HepG2 (cell line): Measurements from ENCODE around the gene LSM14B. TPM values are rescaled to one million over a fixed set of nuclear protein-coding genes. Genes with fewer than 3 reads are reported as not detected.

Experiments used
- AHR ChIP-seq: IDR thresholded peaks from 2 replicates; pipeline ENCODE4 v1.6.1; 2018; ENCODE audit warnings: missing genetic modification reagents, missing compliant biosample characterization
- ATF7 ChIP-seq, 2 experiments: fragments of 450-650 bp in 1 of 2; sonication (generic) in 1 of 2; formaldehyde crosslinking in 1 of 2; IDR thresholded peaks; 2 replicates each; pipeline versions ENCODE4 v1.4.0 to v1.6.1; 2016 to 2020; ENCODE audit warnings: antibody characterized with exemption in 1 of 2, mild to moderate bottlenecking in 1 of 2, missing genetic modification reagents in 1 of 2
- DNMT3B ChIP-seq: conservative IDR thresholded peaks from 2 replicates; pipeline ENCODE4 v1.6.1; 2016; ENCODE audit warnings: missing biosample characterization, control low read depth
- EZH2 ChIP-seq: conservative IDR thresholded peaks from 2 replicates; pipeline ENCODE4 v1.6.1; 2012; ENCODE audit warnings: mild to moderate bottlenecking, low read depth, low read length, moderate library complexity
- ISL2 ChIP-seq: sonication (generic); formaldehyde crosslinking; IDR thresholded peaks from 2 replicates; pipeline ENCODE4 v1.5.0; 2020; ENCODE audit warnings: missing genetic modification reagents
- ISX ChIP-seq: sonication (generic); formaldehyde crosslinking; conservative IDR thresholded peaks from 2 replicates; pipeline ENCODE4 v1.5.0; 2020; ENCODE audit warnings: missing genetic modification reagents
- NFIB ChIP-seq: sonication (generic); formaldehyde crosslinking; IDR thresholded peaks from 2 replicates; pipeline ENCODE4 v1.9.0; 2021; ENCODE audit warnings: missing genetic modification reagents, mild to moderate bottlenecking, borderline replicate concordance
- RFX1 ChIP-seq: fragments of 450-650 bp; IDR thresholded peaks from 2 replicates; pipeline ENCODE4 v1.6.1; 2017
- SMYD3 ChIP-seq: sonication (generic); formaldehyde crosslinking; IDR thresholded peaks from 2 replicates; pipeline ENCODE4 v1.8.1; 2023; ENCODE audit warnings: mild to moderate bottlenecking, missing genetic modification reagents
- SP2 ChIP-seq: sonication (generic); formaldehyde crosslinking; IDR thresholded peaks from 2 replicates; pipeline ENCODE4 v1.5.1; 2020; ENCODE audit warnings: mild to moderate bottlenecking, missing genetic modification reagents
- ZBTB10 ChIP-seq: sonication (generic); formaldehyde crosslinking; IDR thresholded peaks from 2 replicates; pipeline ENCODE4 v1.4.0; 2020; ENCODE audit warnings: missing genetic modification reagents, borderline replicate concordance
- ZFP37 ChIP-seq: sonication (generic); formaldehyde crosslinking; IDR thresholded peaks from 2 replicates; pipeline ENCODE4 v1.4.0; 2020; ENCODE audit warnings: missing genetic modification reagents, borderline replicate concordance
- ZMYM4 ChIP-seq: sonication (generic); formaldehyde crosslinking; IDR thresholded peaks from 2 replicates; pipeline ENCODE4 v1.8.1; 2023; ENCODE audit warnings: mild to moderate bottlenecking, missing genetic modification reagents
- ZNF501 ChIP-seq: sonication (generic); formaldehyde crosslinking; IDR thresholded peaks from 2 replicates; pipeline ENCODE4 v1.5.1; 2020; ENCODE audit warnings: mild to moderate bottlenecking, moderate library complexity, missing genetic modification reagents
- ZNF564 ChIP-seq: sonication (generic); formaldehyde crosslinking; IDR thresholded peaks from 2 replicates; pipeline ENCODE4 v1.8.1; 2023; ENCODE audit warnings: mild to moderate bottlenecking, missing genetic modification reagents
- ZNF891 ChIP-seq: sonication (generic); formaldehyde crosslinking; IDR thresholded peaks from 2 replicates; pipeline ENCODE4 v1.5.0; 2020; ENCODE audit warnings: mild to moderate bottlenecking, missing genetic modification reagents
- polyA plus RNA-seq, 8 experiments: library from polyadenylated mRNA; depleted of rRNA in 3 of 8; stranded (reverse) in 7 of 8; unstranded in 1 of 8; fragments of >200 nt; fragmentation: Illumina TruSeq in 4 of 8; extraction: Trizol in 4 of 8; gene quantifications; 2 replicates each; pipeline versions ENCODE4 v1.2.1 to v1.2.3, GENCODE V29; 2011 to 2016; ENCODE audit warnings: low read depth in 4 of 8, missing spikeins in 1 of 8, mixed read lengths in 1 of 8; ENCODE audit not compliant: insufficient read depth in 1 of 8
- total RNA-seq, 5 experiments: library from RNA; depleted of rRNA; stranded (reverse); fragments of >200 nt; fragmentation: Illumina TruSeq; extraction: Trizol; gene quantifications; 2 replicates each; pipeline ENCODE4 v1.2.3, GENCODE V29; 2016; ENCODE audit warnings: low read depth in 1 of 5
- TF ChIP-seq, protein P1 (sequence below): sonication (generic); formaldehyde crosslinking; IDR thresholded peaks from 2 replicates; pipeline ENCODE4 v1.4.0; 2020; ENCODE audit warnings: mild to moderate bottlenecking, missing genetic modification reagents
- TF ChIP-seq, protein P2 (sequence below): sonication (generic); formaldehyde crosslinking; IDR thresholded peaks from 2 replicates; pipeline ENCODE4 v1.4.0; 2020; ENCODE audit warnings: missing genetic modification reagents, mild to moderate bottlenecking, borderline replicate concordance
- TF ChIP-seq, protein P3 (sequence below): sonication (generic); formaldehyde crosslinking; IDR thresholded peaks from 2 replicates; pipeline ENCODE4 v1.4.0; 2020; ENCODE audit warnings: missing genetic modification reagents

LSM14B gene
- total and polyA plus RNA-seq, 2 of the 13 experiments (the other 11 are each of a cell fraction or from before 2014, with no cell fraction given), result 43.3 to 79.2 TPM

- TF ChIP-seq ZBTB10 (CRISPR knock-in tag) (peak; percentile 49; the same call in 1 of the 2 replicates), ISX (no peak), DNMT3B (CRISPR knock-in tag) (no peak), SP2 (no peak), ZNF564 (CRISPR knock-in tag) (no peak), RFX1 (no peak), SMYD3 (no peak), ZFP37 (no peak), ATF7 (IDR thresholded peaks at IDR 0.05) (no peak), ATF7 (CRISPR knock-in tag; IDR thresholded peaks at IDR 0.05) (no peak), ZNF501 (CRISPR knock-in tag) (no peak), ZNF891 (CRISPR knock-in tag) (peak; percentile 58; the same call in 1 of the 2 replicates), AHR (CRISPR knock-in tag) (no peak), NFIB (no peak), ZMYM4 (CRISPR knock-in tag) (no peak), ISL2 (CRISPR knock-in tag) (no peak), EZH2 (no peak)
- TF ChIP-seq, protein P1, sequence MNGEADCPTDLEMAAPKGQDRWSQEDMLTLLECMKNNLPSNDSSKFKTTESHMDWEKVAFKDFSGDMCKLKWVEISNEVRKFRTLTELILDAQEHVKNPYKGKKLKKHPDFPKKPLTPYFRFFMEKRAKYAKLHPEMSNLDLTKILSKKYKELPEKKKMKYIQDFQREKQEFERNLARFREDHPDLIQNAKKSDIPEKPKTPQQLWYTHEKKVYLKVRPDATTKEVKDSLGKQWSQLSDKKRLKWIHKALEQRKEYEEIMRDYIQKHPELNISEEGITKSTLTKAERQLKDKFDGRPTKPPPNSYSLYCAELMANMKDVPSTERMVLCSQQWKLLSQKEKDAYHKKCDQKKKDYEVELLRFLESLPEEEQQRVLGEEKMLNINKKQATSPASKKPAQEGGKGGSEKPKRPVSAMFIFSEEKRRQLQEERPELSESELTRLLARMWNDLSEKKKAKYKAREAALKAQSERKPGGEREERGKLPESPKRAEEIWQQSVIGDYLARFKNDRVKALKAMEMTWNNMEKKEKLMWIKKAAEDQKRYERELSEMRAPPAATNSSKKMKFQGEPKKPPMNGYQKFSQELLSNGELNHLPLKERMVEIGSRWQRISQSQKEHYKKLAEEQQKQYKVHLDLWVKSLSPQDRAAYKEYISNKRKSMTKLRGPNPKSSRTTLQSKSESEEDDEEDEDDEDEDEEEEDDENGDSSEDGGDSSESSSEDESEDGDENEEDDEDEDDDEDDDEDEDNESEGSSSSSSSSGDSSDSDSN, result no peak
- TF ChIP-seq, protein P2, sequence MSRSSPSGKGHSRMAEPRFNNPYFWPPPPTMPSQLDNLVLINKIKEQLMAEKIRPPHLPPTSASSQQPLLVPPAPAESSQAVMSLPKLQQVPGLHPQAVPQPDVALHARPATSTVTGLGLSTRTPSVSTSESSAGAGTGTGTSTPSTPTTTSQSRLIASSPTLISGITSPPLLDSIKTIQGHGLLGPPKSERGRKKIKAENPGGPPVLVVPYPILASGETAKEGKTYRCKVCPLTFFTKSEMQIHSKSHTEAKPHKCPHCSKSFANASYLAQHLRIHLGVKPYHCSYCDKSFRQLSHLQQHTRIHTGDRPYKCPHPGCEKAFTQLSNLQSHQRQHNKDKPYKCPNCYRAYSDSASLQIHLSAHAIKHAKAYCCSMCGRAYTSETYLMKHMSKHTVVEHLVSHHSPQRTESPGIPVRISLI (CRISPR knock-in tag), result no peak
- TF ChIP-seq, protein P3, sequence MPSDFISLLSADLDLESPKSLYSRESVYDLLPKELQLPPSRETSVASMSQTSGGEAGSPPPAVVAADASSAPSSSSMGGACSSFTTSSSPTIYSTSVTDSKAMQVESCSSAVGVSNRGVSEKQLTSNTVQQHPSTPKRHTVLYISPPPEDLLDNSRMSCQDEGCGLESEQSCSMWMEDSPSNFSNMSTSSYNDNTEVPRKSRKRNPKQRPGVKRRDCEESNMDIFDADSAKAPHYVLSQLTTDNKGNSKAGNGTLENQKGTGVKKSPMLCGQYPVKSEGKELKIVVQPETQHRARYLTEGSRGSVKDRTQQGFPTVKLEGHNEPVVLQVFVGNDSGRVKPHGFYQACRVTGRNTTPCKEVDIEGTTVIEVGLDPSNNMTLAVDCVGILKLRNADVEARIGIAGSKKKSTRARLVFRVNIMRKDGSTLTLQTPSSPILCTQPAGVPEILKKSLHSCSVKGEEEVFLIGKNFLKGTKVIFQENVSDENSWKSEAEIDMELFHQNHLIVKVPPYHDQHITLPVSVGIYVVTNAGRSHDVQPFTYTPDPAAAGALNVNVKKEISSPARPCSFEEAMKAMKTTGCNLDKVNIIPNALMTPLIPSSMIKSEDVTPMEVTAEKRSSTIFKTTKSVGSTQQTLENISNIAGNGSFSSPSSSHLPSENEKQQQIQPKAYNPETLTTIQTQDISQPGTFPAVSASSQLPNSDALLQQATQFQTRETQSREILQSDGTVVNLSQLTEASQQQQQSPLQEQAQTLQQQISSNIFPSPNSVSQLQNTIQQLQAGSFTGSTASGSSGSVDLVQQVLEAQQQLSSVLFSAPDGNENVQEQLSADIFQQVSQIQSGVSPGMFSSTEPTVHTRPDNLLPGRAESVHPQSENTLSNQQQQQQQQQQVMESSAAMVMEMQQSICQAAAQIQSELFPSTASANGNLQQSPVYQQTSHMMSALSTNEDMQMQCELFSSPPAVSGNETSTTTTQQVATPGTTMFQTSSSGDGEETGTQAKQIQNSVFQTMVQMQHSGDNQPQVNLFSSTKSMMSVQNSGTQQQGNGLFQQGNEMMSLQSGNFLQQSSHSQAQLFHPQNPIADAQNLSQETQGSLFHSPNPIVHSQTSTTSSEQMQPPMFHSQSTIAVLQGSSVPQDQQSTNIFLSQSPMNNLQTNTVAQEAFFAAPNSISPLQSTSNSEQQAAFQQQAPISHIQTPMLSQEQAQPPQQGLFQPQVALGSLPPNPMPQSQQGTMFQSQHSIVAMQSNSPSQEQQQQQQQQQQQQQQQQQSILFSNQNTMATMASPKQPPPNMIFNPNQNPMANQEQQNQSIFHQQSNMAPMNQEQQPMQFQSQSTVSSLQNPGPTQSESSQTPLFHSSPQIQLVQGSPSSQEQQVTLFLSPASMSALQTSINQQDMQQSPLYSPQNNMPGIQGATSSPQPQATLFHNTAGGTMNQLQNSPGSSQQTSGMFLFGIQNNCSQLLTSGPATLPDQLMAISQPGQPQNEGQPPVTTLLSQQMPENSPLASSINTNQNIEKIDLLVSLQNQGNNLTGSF (CRISPR knock-in tag), result no peak
These were observed 1.3 kb downstream of the LSM14B start (continued) for GRCh38 chr20:62123450-62124118.
